CD4-positive, alpha-beta T cell treated with Interleukin-2 at 100 ng/mL for 4 hours (primary cell): ENCODE results near the gene LZTR1.
A peak's percentile ranks its signal among the peaks of the same experiment; 100 is the strongest.
"Not testable (repeated sequence)": the region's sequence is repeated elsewhere in the genome, so short reads cannot be mapped to it uniquely, and the experiment has no call there.

Experiments
- DNase-seq: peaks from one replicate; pipeline ENCODE4 v3.0.0-alpha.2; 2020; ENCODE audit warnings: low spot score

The LZTR1 gene

DNA sequence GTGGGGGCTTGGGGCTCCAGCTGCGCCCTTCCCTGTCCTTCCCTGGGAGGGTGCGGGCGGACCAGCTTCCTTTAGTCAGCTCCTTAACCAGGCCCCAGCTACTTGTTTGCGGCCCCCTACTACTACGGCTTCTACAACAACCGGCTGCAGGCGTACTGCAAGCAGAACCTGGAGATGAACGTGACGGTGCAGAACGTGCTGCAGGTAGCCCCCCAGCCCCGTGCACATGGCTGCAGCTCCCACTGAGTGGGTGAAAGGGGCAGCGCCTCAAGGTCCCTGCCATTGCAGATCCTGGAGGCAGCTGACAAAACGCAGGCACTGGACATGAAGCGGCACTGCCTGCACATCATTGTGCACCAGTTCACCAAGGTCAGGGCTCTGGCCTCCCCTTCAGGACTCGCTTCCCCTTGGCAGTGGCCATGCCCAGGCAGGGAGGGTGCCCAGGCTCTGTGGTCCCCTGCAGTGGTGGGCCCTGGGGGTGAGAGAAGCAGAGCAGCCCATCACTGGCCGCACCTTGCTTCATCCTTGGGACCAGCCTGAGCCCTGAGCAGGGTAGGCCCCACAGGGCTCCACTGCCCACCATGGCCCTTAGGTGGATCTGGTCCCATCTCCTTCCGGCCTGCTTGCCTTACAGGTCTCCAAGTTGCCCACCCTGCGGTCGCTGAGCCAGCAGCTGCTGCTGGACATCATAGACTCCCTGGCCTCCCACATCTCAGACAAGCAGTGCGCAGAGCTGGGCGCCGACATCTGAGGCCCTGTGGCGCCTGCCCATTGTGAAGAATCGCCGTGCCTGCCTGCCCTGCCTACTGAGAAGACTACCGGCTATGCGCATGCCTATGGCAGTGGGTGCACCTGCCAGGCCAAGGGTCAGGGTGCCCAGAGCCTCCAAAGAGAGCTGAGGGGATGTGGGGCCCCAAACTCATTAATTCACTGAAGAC, 14.8 kb downstream of the LZTR1 start:
- no peak for DNase-seq

- no peak for DNase-seq
These were observed 15.6 kb downstream of the LZTR1 start for GRCh38 chr22:20997536-20998257.

DNA sequence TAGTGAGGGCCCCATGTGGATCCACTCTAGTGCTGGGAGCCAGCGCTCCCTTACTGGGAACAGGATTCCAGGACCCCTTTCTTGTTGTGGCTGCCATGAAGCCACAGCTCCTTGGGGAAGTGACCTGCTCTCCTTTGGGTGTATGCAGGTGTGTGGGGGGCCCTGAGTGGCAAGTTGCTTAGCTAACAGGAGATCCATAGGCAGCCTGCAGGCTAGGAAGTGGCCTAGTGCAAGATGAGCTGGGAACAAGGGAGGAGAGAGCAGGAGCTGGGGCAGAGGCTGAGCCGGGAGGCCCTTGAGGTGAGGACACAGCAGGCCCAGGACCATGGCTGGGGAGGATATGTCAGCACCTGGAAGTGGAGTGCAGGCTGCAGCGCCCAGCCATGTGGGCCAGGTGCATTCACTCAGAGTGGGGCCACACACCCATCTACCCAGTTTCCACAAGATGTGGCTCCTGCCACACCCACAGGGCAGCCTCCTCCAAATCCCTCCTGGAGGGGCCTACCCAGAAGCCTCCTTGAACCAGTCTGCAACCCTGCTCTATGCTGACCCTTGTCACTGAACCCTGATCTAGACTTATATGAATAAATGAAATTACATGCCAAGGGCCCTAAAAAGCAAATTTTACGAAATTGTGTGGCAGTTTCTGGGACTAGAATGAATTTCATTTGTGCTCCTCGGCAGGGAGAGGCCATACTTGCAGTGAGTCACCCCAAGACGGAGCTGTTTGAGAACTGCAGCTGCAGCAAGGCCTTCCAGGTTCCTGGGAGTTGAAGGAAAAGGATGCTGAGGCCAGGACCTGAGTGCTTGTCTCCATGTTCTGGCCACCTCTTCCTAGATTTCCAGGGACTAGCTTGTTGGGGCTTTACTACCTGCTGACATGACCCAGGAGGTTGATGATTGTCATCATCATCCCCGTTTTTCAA, 16.6 kb downstream of the LZTR1 start:
- DNase-seq: no peak

GRCh38 chr22:20999350-21000206, 17.5 kb downstream of the LZTR1 start:
- DNase-seq: no peak

DNA sequence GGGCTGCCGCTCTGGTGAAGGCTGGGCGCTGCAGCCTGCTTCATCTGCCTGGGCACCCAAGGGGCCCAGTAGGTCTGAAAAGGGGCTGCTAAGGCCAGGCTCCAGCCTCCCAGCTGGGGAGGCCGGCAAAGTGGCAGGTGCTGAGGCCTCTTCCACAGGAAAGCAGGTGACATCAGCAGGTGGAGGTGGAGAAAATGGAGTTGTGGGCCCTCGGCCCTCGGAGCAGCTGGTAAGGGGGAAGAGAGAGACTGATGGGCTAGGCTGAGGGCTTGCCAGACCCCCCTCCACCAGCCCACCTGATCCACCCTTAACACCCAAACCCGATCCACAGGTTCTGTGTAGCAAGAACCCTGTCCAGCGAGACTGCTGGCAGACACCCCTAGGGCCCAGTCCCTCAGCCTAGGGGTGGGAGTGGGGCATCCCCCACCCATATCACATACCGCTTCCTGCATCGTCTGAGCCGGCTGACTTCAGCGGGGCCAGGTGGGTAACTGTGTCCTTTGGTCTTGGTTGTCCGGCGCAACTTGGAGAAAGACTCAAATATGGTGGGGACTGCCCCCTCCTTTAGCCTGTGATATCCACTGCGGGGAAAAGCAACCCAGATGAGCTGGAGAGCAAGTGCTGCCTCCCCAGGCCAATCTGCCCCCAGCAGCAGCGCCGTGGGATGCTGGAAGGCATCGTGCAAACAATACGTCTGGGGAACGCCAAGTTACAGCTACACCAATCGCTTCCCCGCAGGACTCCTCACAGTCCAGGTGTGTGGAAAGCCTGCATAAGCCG, 18.3 kb downstream of the LZTR1 start:
- DNase-seq: no peak

DNA sequence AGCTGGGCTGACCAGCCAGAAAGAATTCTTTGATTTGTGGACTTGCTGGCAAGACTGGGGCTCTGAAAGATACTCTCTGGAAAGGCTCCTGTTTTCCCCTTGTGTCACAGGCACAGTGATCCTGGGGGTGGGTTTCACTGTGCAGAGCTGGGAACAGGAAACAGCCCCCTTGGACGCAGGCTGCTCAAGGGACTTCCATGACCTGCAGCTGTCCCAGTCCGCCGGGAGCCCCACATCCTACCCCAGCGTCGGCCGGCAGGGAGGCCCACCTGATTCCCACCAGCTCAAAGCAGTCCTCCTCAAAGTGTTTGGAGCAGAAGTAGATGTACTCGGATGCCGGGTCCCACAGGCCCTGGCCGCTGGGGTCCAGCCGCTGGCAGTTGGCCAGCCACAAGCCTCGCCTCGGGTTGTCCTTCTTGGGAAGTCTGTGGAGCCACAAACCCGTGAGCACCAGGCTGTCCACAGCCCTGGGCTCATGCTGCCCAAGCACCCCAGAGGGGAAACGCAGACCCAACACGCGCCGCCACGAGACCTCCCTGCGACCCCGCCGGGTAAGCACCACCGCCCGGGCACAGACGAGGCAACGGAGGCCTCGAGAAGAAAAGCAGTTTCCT, 19.0 kb downstream of the LZTR1 start:
- DNase-seq: no peak

- DNase-seq: peak; percentile 97
These were observed 19.7 kb downstream of the LZTR1 start, which contains the start of gene THAP7 for GRCh38 chr22:21001601-21002325. Gene THAP7, minus strand, starts transcription at chr22:21002118. Its CDS starts 207 bp downstream, at chr22:21001911.

- DNase-seq: no peak
These were observed 21.7 kb downstream of the LZTR1 start for GRCh38 chr22:21003782-21004181.

- not testable (repeated sequence) for DNase-seq
These were observed 27.1 kb downstream of the LZTR1 start for GRCh38 chr22:21009208-21009607.

GRCh38 chr22:21009638-21010425, 27.7 kb downstream of the LZTR1 start:
- no peak for DNase-seq

DNA sequence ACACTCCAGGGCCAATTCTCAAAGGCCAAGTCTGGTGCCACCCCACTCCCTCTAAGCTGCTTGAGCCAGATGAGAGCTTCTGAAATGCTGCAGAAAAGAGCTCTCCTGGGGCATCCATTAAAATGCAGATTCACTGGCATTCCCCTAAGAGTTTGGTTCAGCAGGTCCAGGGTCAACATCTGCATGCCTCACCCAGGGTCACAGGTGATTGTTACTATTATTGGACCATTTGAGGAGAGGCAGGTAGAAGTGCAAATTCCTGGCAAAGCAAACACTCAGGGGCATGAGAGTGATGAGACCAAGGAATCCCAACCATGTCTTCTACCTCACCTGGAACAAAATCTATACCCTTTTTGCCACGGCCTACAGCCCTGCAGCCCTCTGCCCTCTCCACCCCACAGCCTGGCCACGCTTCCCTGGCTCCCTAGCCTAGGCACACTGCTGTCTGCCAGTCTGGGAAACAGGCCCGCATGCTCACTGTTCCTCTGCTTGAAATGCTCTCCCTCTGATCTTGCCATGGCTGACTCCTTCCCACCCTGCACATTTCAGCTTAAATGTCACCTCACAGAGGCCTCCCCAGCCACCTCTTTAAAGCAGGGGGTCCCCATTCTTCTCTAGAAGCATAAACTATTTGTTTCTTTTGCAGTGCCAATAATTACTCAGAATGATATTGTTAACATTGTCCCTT, 28.5 kb downstream of the LZTR1 start:
- no peak for DNase-seq

DNA sequence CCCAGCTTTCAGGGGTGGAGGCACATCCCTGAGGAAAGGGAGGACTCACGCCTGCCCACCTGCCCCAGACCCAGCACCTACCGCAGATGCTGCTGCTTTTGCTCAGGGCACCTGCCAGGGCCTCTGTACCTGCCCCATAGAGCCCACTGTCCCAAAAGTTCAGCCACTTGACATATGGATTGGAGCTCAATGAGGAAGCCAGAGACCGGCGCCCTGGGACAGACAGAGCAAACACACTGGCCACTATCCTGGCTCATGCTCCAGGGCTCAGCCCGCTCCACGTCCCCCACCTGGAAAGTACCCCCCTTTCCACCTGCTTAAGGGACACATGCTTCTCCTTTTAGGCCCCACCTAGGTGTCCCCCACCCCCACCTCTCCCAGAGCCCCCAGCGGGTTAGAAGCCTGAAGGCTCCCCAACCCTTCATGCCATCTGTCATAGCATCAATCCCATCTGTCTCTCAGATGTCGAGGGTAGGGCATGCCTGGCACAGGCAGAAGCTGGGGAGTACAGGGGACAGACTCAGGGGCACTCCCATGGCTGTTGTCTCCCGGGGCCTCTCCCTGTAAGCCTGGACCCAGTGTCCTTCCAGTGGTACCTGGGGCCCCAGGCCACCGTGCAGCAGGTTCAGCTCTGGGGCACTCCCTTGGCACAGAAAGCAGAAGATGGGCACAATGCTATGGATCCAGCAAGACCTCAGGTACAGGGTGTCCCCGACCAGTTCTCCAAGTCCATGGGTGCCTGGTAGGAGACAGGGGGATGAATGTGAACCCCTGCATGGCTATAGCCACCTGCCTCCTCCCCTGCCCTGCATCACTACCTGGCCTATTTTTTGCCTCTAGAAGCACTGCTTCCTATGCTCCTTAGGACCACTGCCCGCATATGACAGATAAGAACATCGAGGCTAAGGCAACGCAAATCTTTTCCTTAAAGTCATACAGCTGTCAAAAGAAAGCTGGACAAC, 30.6 kb downstream of the LZTR1 start:
- DNase-seq: no peak

- DNase-seq: no peak
These were observed 31.6 kb downstream of the LZTR1 start for GRCh38 chr22:21013657-21014201.

DNA sequence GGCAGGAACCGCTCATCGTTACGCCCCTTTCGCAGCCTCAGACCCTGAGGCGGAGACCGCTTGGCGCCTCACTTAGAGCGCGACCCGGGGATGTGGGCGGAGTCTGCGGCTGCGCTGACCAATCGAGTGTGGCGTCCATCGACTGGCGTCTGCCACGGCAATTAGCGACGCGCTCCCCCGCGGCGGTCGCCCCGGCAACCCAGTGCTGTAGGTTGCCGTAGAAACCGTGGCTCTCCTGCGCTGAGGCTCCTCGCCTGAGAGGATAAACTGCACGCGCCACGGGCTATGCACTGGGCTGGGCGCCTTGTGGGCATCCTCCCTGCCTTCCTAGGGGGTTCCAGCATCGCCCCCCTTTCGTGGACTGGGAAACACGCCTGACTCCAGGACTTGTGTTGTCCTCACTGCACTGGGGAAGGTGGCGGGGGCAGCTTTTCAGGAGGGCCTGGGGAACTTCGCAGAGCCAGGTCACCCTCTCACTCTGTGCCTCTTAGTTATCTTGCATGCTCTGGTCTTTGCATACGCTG, 32.2 kb downstream of the LZTR1 start:
- DNase-seq: peak; percentile 90

GRCh38 chr22:21014726-21015465, 32.8 kb downstream of the LZTR1 start, which contains the start of gene P2RX6:
Gene P2RX6, plus strand, starts transcription at chr22:21015165. Its CDS starts 10 bp downstream, at chr22:21015175.
- no peak for DNase-seq
